A549 (cell line): ENCODE data around the gene LRRC40.

ENCODE experiments used
- BHLHE40 ChIP-seq: IDR thresholded peaks from 2 replicates; pipeline ENCODE4 v1.6.1; 2012; ENCODE audit warnings: low read depth, low read length, inconsistent platforms
- JUNB ChIP-seq: fragments of >200 bp; sonication (Bioruptor Twin); formaldehyde crosslinking; IDR thresholded peaks from 2 replicates; pipeline ENCODE4 v1.6.1; 2016
- NR3C1 ChIP-seq: fragments of >200 bp; sonication (Bioruptor Twin); formaldehyde crosslinking; IDR thresholded peaks from 3 replicates; pipeline ENCODE4 v1.6.1; 2017
- SREBF2 ChIP-seq: fragments of 450-650 bp; IDR thresholded peaks from 2 replicates; pipeline ENCODE4 v1.6.1; 2014; ENCODE audit warnings: mild to moderate bottlenecking, moderate library complexity
- ZNF302 ChIP-seq: fragments of 250-450 bp; sonication (Bioruptor Pico); IDR thresholded peaks from 2 replicates; pipeline ENCODE4 v1.9.0; 2021; ENCODE audit warnings: inconsistent platforms, mild to moderate bottlenecking, moderate library complexity
- TF ChIP-seq, protein P1 (sequence below): fragments of >200 bp; sonication (Bioruptor Twin); formaldehyde crosslinking; IDR thresholded peaks from 3 replicates; pipeline ENCODE4 v1.5.1; 2016

DNA sequence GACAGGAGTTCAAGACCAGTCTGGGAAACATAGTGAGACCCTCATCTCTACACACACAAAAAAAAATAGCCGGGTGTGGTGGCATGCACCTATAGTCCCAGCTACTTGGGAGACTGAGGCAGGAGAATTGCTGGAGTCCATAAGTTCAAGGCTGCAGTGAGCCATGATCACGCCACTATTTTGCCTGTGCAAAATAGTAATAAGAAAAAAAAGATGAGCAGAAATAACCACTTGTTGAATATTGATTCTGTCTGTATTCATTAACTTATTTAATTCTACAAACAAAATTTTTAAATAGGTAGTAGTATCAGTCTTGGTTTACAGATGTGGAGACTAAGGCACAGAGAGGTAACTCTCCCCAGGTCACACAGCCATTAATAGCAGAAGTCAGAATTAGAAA, 16.9 kb downstream of the LRRC40 start:
- TF ChIP-seq, protein P1, sequence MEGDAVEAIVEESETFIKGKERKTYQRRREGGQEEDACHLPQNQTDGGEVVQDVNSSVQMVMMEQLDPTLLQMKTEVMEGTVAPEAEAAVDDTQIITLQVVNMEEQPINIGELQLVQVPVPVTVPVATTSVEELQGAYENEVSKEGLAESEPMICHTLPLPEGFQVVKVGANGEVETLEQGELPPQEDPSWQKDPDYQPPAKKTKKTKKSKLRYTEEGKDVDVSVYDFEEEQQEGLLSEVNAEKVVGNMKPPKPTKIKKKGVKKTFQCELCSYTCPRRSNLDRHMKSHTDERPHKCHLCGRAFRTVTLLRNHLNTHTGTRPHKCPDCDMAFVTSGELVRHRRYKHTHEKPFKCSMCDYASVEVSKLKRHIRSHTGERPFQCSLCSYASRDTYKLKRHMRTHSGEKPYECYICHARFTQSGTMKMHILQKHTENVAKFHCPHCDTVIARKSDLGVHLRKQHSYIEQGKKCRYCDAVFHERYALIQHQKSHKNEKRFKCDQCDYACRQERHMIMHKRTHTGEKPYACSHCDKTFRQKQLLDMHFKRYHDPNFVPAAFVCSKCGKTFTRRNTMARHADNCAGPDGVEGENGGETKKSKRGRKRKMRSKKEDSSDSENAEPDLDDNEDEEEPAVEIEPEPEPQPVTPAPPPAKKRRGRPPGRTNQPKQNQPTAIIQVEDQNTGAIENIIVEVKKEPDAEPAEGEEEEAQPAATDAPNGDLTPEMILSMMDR = no peak
- no peak for TF ChIP-seq SREBF2
- TF ChIP-seq JUNB = no peak
- TF ChIP-seq BHLHE40 = no peak
- no peak for TF ChIP-seq ZNF302
- no peak for TF ChIP-seq NR3C1
